ENCODE measurements around the gene SNX24.
A peak's percentile ranks its signal among the peaks of the same experiment; 100 is the strongest.

The SNX24 gene

DNA sequence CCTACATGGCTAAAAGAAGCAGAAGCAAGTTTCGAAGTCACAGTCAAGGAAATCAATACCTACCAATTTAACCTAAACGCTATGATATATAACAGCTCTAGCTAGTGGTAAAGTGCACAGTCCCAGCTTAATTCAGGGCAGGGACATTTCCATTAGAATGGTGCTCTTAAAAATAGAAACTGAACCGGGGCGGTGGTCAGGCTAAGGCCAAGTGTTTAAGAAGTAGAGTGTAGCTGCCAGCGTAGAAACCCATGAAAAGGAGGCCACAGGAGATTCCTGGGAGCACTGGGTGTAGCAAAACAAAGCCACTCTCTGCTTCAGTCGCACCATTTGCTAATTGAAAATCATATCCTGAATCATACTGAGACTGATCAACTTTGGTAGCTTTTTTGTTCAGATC, 162.3 kb downstream of the SNX24 start:
- TF ChIP-seq, protein P1, sequence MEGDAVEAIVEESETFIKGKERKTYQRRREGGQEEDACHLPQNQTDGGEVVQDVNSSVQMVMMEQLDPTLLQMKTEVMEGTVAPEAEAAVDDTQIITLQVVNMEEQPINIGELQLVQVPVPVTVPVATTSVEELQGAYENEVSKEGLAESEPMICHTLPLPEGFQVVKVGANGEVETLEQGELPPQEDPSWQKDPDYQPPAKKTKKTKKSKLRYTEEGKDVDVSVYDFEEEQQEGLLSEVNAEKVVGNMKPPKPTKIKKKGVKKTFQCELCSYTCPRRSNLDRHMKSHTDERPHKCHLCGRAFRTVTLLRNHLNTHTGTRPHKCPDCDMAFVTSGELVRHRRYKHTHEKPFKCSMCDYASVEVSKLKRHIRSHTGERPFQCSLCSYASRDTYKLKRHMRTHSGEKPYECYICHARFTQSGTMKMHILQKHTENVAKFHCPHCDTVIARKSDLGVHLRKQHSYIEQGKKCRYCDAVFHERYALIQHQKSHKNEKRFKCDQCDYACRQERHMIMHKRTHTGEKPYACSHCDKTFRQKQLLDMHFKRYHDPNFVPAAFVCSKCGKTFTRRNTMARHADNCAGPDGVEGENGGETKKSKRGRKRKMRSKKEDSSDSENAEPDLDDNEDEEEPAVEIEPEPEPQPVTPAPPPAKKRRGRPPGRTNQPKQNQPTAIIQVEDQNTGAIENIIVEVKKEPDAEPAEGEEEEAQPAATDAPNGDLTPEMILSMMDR (IDR thresholded peaks at IDR 0.05; ENCODE audit: low read depth, low read length), result no peak
- no peak for DNase-seq (ENCODE audit: extremely low read depth, low read depth)

DNA sequence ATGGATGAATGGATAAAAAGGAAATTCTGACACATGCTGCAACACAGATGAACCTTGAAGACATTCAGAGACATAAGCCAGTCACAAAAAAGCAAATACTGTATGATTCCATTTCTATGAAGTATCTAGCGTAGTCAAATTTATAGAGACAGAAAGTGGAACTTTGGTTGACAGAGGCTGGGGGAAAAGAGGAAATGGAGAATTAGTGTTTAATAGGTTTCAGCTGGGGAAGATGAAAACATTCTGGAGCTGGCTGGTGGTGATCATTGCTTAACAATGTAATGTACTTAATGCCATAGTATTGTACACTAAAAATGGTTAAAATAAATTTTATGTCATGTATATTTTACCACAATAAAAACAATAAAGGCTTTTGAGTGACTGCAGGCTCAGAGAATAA, 166.9 kb downstream of the SNX24 start:
- no peak for DNase-seq (ENCODE audit: extremely low read depth, low read depth)
- TF ChIP-seq, protein P1 (IDR thresholded peaks at IDR 0.05; ENCODE audit: low read depth, low read length), result no peak

DNA sequence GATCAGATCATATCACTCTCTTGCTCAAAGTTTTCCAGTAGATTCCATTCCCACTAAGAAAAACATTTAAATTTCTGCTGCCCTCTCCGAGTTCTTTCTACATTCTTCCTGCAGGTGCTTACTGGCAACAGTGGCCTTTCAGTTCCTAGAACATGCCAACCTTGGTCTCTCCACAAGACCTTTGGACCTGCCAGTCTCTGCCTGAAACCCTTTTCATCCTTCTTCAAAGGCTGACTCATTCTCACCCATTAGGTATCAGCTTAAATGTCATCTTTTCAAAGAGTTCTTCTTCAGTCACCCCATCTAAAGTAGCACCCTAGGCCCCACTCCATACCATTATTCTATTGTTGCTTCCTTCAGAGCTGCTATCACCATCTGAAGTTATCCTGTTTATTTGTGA, 169.3 kb downstream of the SNX24 start:
- TF ChIP-seq, protein P1 (IDR thresholded peaks at IDR 0.05; ENCODE audit: low read depth, low read length), result no peak
- no peak for DNase-seq (ENCODE audit: extremely low read depth, low read depth)

DNA sequence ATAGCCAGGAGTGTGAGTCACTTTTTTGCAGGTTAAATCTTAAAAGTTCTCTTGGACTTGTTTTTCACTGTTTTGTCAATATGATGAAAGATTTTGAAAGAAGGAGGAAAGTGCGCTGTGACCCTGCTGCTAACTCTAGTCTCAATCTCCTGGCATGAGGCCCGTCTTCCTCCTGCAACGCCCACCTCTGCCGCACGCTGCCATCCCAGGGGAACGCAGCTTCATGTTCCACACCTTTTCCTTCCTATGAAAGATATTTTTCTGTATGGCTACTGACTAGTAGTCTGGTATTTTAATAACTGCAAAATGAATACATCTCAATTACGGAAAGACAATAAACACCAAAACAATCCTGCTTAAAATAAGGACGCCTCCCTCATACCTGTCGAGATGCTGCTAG, 182.8 kb downstream of the SNX24 start:
- no peak for DNase-seq (ENCODE audit: extremely low read depth, low read depth)
- TF ChIP-seq, protein P1 (IDR thresholded peaks at IDR 0.05; ENCODE audit: low read depth, low read length), result no peak

DNA sequence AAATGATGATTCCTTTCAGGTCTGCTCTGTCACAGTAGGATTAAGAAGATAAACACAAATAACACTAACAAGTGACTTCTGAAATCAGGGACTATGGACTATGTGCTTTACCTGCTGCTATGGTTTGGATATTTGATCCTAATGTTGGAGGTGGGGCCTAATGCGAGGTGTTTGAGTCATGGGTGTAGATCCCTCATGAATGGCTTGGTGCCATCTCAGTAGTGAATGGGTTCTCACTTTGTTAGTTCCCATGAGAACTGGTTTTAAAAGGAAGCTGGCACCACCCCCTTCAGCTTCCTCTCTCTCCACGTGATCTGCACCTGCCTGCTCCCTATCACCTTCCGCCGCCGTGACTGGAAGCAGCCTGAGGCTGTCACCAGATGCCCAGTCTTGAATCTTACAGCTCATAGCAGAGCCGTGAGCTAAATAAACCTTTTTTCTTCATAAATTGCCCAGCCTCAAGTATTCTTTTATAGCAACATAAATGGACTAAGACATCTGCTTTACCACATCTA, 187.8 kb downstream of the SNX24 start:
- TF ChIP-seq, protein P1 (IDR thresholded peaks at IDR 0.05; ENCODE audit: low read depth, low read length), result no peak
- DNase-seq (ENCODE audit: extremely low read depth, low read depth), result no peak

DNA sequence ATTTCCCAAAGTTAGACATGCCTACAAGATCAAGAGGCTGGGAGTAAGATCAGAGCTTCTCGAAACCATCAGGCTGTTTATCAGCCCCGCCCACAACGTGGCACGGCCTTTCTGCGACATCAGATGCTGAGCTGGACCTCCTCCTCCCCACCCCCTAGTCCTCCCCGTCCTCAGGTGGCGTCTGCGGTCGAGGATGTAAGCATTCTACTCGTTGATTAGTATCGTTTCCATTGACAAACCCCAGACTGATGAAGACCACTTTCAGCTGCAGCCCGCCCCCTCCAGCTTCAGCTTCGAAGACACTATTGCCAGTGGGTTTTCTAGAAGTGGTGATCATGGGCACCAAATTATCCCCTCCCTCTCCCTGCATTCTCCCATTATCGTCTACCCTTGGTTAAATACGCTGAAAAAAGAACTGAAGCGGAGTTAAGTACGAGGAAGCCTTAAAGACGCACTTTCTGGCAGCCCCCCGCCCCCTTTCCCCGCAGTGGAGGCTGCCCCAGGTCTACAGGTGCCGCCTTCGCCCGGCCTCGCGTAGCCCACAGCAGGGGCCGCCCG, 190.0 kb downstream of the SNX24 start:
- TF ChIP-seq, protein P1 (IDR thresholded peaks at IDR 0.05; ENCODE audit: low read depth, low read length), result peak; percentile 16
- no peak for DNase-seq (ENCODE audit: extremely low read depth, low read depth)

DNA sequence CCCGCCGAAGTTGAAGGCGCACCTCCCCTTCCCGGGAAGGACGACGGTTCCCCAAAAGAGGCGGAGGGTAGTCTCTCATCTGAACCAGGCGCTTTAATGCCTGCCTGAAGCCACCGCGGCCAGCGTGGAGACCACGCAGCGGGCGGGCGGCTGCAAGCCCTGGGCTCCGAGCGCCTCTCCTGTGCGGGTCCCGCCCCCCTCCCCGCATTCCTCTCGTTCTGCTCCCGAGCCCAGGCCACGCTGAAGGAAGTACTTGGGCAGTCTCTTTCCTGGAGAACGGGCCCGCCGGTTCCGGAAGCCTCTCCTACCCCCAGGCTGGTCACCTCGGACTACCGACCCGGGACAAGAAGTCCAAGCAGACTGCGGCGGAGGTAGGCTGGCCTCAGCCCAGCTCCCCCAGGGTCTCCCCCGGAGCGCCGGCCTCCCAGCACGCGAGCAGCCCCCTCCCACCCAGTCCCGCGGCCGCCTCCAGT, 190.5 kb downstream of the SNX24 start:
- TF ChIP-seq, protein P1 (IDR thresholded peaks at IDR 0.05; ENCODE audit: low read depth, low read length), result no peak
- no peak for DNase-seq (ENCODE audit: extremely low read depth, low read depth)
